Esophagus muscularis mucosa (tissue), 3 donors: ENCODE measurements around the gene TMEM207.

Experiments used
- POLR2AphosphoS5 ChIP-seq, 2 donors: sonication (generic); formaldehyde crosslinking; IDR thresholded peaks; one replicate each; pipeline ENCODE4 v1.6.1; 2017; ENCODE audit warnings: antibody characterized with exemption in 2 of 2
- TF ChIP-seq, protein P1 (sequence below), 3 experiments: fragments of 200-600 bp in 2 of 3; fragments of 450-650 bp in 1 of 3; sonication (generic) in 2 of 3; IDR thresholded peaks; one replicate each; pipeline ENCODE4 v1.5.1; 2017 to 2019; ENCODE audit warnings: antibody characterized with exemption in 3 of 3, mild to moderate bottlenecking in 2 of 3, moderate library complexity in 1 of 3

DNA sequence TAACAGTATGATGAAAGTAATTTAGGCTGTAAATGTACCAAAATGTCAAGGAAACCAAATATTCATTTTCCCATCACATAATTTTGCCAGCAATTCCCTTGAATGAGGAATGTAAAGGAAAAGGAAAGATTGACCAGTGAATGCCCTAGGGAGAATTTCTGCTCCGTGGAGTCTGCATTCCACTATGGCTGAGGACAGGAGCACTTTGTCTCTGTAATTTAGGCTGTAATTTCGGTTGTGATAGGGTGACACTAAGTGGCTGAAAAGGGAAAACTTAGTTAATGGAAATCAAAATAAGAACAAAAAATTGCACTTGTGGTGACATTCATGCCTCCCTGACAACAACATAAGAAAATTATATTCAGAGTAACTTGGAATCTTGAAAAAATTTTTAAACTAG, 8.3 kb upstream of the TMEM207 start:
- TF ChIP-seq, protein P1, sequence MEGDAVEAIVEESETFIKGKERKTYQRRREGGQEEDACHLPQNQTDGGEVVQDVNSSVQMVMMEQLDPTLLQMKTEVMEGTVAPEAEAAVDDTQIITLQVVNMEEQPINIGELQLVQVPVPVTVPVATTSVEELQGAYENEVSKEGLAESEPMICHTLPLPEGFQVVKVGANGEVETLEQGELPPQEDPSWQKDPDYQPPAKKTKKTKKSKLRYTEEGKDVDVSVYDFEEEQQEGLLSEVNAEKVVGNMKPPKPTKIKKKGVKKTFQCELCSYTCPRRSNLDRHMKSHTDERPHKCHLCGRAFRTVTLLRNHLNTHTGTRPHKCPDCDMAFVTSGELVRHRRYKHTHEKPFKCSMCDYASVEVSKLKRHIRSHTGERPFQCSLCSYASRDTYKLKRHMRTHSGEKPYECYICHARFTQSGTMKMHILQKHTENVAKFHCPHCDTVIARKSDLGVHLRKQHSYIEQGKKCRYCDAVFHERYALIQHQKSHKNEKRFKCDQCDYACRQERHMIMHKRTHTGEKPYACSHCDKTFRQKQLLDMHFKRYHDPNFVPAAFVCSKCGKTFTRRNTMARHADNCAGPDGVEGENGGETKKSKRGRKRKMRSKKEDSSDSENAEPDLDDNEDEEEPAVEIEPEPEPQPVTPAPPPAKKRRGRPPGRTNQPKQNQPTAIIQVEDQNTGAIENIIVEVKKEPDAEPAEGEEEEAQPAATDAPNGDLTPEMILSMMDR (IDR thresholded peaks at IDR 0.05), result no peak
- no peak for TF ChIP-seq POLR2AphosphoS5 (IDR thresholded peaks at IDR 0.05)
